H9 (cell line): ENCODE measurements around the gene ADAM30. TPM values are rescaled to one million over a fixed set of nuclear protein-coding genes. Genes with fewer than 3 reads are reported as not detected.

Experiments
- DNase-seq: peaks from one replicate; pipeline ENCODE4 v3.0.0-alpha.2; 2017
- H2AFZ ChIP-seq: one replicate; pipeline ENCODE4 v1.6.1; 2013; ENCODE audit warnings: mild to moderate bottlenecking, low read length, control low read depth, moderate library complexity
- H2AK5ac ChIP-seq: 2 replicates; pipeline ENCODE4 v1.6.1; 2013; ENCODE audit warnings: low read length, control low read depth, mixed read lengths; ENCODE audit not compliant: insufficient read length
- H2BK120ac ChIP-seq: one replicate; pipeline ENCODE4 v1.6.1; 2013; ENCODE audit warnings: low read depth, mild to moderate bottlenecking, low read length, control low read depth, inconsistent platforms; ENCODE audit not compliant: poor library complexity, severe bottlenecking
- H2BK12ac ChIP-seq: 2 replicates; pipeline ENCODE4 v1.6.1; 2013; ENCODE audit warnings: low read length, control low read depth, mixed read lengths, low read depth; ENCODE audit not compliant: insufficient read length
- H2BK15ac ChIP-seq: 2 replicates; pipeline ENCODE4 v1.6.1; 2013; ENCODE audit warnings: low read depth, low read length, control low read depth
- H2BK20ac ChIP-seq: one replicate; pipeline ENCODE4 v1.6.1; 2013; ENCODE audit warnings: low read depth, mild to moderate bottlenecking, low read length, control low read depth, inconsistent platforms; ENCODE audit not compliant: poor library complexity, severe bottlenecking
- H2BK5ac ChIP-seq: 2 replicates; pipeline ENCODE4 v1.6.1; 2013; ENCODE audit warnings: low read length, control low read depth, mixed read lengths; ENCODE audit not compliant: insufficient read length
- H3K14ac ChIP-seq: 2 replicates; pipeline ENCODE4 v1.6.1; 2013; ENCODE audit warnings: low read length, control low read depth; ENCODE audit not compliant: insufficient read depth
- H3K18ac ChIP-seq: 2 replicates; pipeline ENCODE4 v1.6.1; 2013; ENCODE audit warnings: low read depth, mild to moderate bottlenecking, mixed read lengths, low read length, control low read depth; ENCODE audit not compliant: insufficient read length
- H3K23ac ChIP-seq: 2 replicates; pipeline ENCODE4 v1.6.1; 2013; ENCODE audit warnings: low read length, control low read depth, mixed read lengths, low read depth; ENCODE audit not compliant: insufficient read length
- H3K23me2 ChIP-seq: 2 replicates; pipeline ENCODE4 v1.6.1; 2013; ENCODE audit warnings: low read depth, mild to moderate bottlenecking, mixed read lengths, low read length, control low read depth; ENCODE audit not compliant: insufficient read length, poor library complexity, severe bottlenecking
- H3K27ac ChIP-seq: 2 replicates; pipeline ENCODE4 v1.5.1; 2013; ENCODE audit warnings: low read length, control low read depth, mixed read lengths, low read depth; ENCODE audit not compliant: insufficient read length
- H3K27me3 ChIP-seq: 2 replicates; pipeline ENCODE4 v1.6.1; 2013; ENCODE audit warnings: low read length, control low read depth, inconsistent platforms; ENCODE audit not compliant: insufficient read depth
- H3K4ac ChIP-seq: 2 replicates; pipeline ENCODE4 v1.6.1; 2013; ENCODE audit warnings: low read depth, mild to moderate bottlenecking, control low read depth, inconsistent platforms, low read length, moderate library complexity
- H3K4me1 ChIP-seq: 2 replicates; pipeline ENCODE4 v1.6.1; 2013; ENCODE audit warnings: low read length, control low read depth, inconsistent platforms; ENCODE audit not compliant: insufficient read depth
- H3K4me2 ChIP-seq: 2 replicates; pipeline ENCODE4 v1.6.1; 2013; ENCODE audit warnings: low read length, control low read depth, mixed read lengths; ENCODE audit not compliant: insufficient read length, insufficient read depth
- H3K56ac ChIP-seq: 2 replicates; pipeline ENCODE4 v1.6.1; 2013; ENCODE audit warnings: low read depth, mild to moderate bottlenecking, mixed read lengths, low read length, control low read depth; ENCODE audit not compliant: insufficient read length
- H3K79me1 ChIP-seq: 2 replicates; pipeline ENCODE4 v1.6.1; 2013; ENCODE audit warnings: low read depth, mild to moderate bottlenecking, moderate library complexity, low read length, control low read depth, inconsistent platforms; ENCODE audit not compliant: insufficient read depth, poor library complexity, severe bottlenecking
- H3K79me2 ChIP-seq: 2 replicates; pipeline ENCODE4 v1.6.1; 2013; ENCODE audit warnings: low read length, control low read depth, inconsistent platforms; ENCODE audit not compliant: insufficient read depth
- H3K9ac ChIP-seq: 2 replicates; pipeline ENCODE4 v1.6.1; 2013; ENCODE audit warnings: low read length, control low read depth, mixed read lengths; ENCODE audit not compliant: insufficient read length; ENCODE audit errors: extremely low read depth
- H3K9me3 ChIP-seq: one replicate; pipeline ENCODE4 v1.6.1; 2013; ENCODE audit warnings: low read depth, low read length, inconsistent platforms; ENCODE audit not compliant: control insufficient read depth
- H3T11ph ChIP-seq: one replicate; pipeline ENCODE4 v1.6.1; 2013; ENCODE audit warnings: mild to moderate bottlenecking, low read length, control low read depth, inconsistent platforms
- H4K20me1 ChIP-seq: one replicate; pipeline ENCODE4 v1.6.1; 2013; ENCODE audit not compliant: control insufficient read depth, insufficient read length, insufficient read depth
- H4K5ac ChIP-seq: 2 replicates; pipeline ENCODE4 v1.6.1; 2013; ENCODE audit warnings: low read depth, mild to moderate bottlenecking, mixed read lengths, low read length, control low read depth; ENCODE audit not compliant: insufficient read length
- H4K8ac ChIP-seq: replicated peaks from 2 replicates; pipeline ENCODE4 v1.6.1; 2013; ENCODE audit warnings: low read length, control low read depth, mixed read lengths, low read depth; ENCODE audit not compliant: insufficient read length
- H4K91ac ChIP-seq: 2 replicates; pipeline ENCODE4 v1.6.1; 2013; ENCODE audit warnings: low read depth, mild to moderate bottlenecking, moderate library complexity, mixed read lengths, low read length, control low read depth; ENCODE audit not compliant: insufficient read length
- H3K27ac Mint-ChIP-seq, 3 experiments: 2 replicates in 2 of 3; 3 replicates in 1 of 3; pipeline ENCODE4 v1.8.0; 2020 to 2021; ENCODE audit warnings: mixed read lengths in 3 of 3, mild to moderate bottlenecking in 1 of 3, moderate library complexity in 1 of 3
- H3K27me3 Mint-ChIP-seq: 2 replicates; pipeline ENCODE4 v1.8.0; 2021; ENCODE audit warnings: low read depth, mild to moderate bottlenecking, moderate library complexity, mixed read lengths
- H3K36me3 Mint-ChIP-seq, 3 experiments: 2 replicates in 2 of 3; 3 replicates in 1 of 3; pipeline ENCODE4 v1.8.0; 2020 to 2021; ENCODE audit warnings: low read depth in 3 of 3, mixed read lengths in 3 of 3; ENCODE audit not compliant: insufficient read depth in 1 of 3
- H3K4me1 Mint-ChIP-seq, 2 experiments: 2 replicates each; pipeline ENCODE4 v1.8.0; 2020; ENCODE audit warnings: mixed read lengths in 2 of 2
- H3K4me3 Mint-ChIP-seq, 2 experiments: 2 replicates in 1 of 2; 3 replicates in 1 of 2; pipeline ENCODE4 v1.8.0; 2020 to 2021; ENCODE audit warnings: mild to moderate bottlenecking in 2 of 2, mixed read lengths in 2 of 2, moderate library complexity in 1 of 2
- H3K9me3 Mint-ChIP-seq, 2 experiments: 2 replicates in 1 of 2; 3 replicates in 1 of 2; pipeline ENCODE4 v1.8.0; 2020; ENCODE audit warnings: mild to moderate bottlenecking in 2 of 2, mixed read lengths in 2 of 2, moderate library complexity in 1 of 2
- total RNA-seq: library from RNA; stranded (reverse); gene quantifications from 2 replicates; pipeline ENCODE4 v1.2.1, GENCODE V29; 2021
- TF ChIP-seq, protein P1 (sequence below): fragments of 200-600 bp; sonication (generic); conservative IDR thresholded peaks from 3 replicates; pipeline ENCODE4 v1.8.0; 2021; ENCODE audit warnings: antibody characterized with exemption, mild to moderate bottlenecking

ADAM30 gene
- total RNA-seq, 1 experiment from 2014 or later, result not detected

DNA sequence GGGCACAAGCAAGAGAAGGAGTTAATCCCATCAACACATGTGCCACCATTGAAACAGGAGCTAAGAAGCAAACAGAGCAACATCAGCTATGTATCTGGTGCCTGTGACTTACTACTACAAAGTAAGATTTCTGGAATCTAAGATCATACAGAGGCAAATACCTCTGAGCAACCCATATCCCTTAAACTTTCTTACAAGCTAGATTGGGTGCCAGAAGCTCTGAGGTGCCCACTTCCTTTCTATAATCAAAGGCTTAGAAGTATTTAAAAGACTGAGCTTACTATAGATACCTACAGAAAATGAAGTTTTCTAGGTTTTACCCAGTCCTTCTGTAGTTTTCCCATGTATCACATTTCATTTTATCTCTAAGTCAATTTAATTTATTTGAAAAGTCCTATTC, 44.4 kb upstream of the ADAM30 start:
- no peaks in the 10 kb centered on the region for H3K4me1 ChIP-seq
- no peak overlapping the region for H3K4ac ChIP-seq
- no peak overlapping the region for H3K23ac ChIP-seq
- no peaks in the 10 kb centered on the region for H3K27me3 ChIP-seq
- H4K20me1 ChIP-seq, result no peaks in the 10 kb centered on the region
- TF ChIP-seq, protein P1, sequence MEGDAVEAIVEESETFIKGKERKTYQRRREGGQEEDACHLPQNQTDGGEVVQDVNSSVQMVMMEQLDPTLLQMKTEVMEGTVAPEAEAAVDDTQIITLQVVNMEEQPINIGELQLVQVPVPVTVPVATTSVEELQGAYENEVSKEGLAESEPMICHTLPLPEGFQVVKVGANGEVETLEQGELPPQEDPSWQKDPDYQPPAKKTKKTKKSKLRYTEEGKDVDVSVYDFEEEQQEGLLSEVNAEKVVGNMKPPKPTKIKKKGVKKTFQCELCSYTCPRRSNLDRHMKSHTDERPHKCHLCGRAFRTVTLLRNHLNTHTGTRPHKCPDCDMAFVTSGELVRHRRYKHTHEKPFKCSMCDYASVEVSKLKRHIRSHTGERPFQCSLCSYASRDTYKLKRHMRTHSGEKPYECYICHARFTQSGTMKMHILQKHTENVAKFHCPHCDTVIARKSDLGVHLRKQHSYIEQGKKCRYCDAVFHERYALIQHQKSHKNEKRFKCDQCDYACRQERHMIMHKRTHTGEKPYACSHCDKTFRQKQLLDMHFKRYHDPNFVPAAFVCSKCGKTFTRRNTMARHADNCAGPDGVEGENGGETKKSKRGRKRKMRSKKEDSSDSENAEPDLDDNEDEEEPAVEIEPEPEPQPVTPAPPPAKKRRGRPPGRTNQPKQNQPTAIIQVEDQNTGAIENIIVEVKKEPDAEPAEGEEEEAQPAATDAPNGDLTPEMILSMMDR, result no peak
- no peak overlapping the region for H3K27ac ChIP-seq
- H4K8ac ChIP-seq, result no peak overlapping the region
- Mint-ChIP-seq H3K4me3 (no peak overlapping the region), H3K27me3 (no peaks in the 10 kb centered on the region), H3K36me3 (peaks cover 10 to 24% (median 13%) of the 10 kb centered on the region in 3 experiments), H3K9me3 (no peaks in the 10 kb centered on the region), H3K27ac (no peak overlapping the region), H3K4me1 (peaks cover 6 to 9% of the 10 kb centered on the region in 2 experiments)
- no peak overlapping the region for H3T11ph ChIP-seq
- no peaks in the 10 kb centered on the region for H3K23me2 ChIP-seq
- no peak overlapping the region for H3K18ac ChIP-seq
- no peak overlapping the region for H2AFZ ChIP-seq
- no peak overlapping the region for H2BK12ac ChIP-seq
- no peaks in the 10 kb centered on the region for H3K79me1 ChIP-seq
- no peak for DNase-seq
- H4K91ac ChIP-seq, result no peak overlapping the region
- no peak overlapping the region for H2BK15ac ChIP-seq
- no peak overlapping the region for H2BK120ac ChIP-seq
- H4K5ac ChIP-seq, result no peak overlapping the region
- no peak overlapping the region for H3K14ac ChIP-seq
- H2AK5ac ChIP-seq, result no peak overlapping the region
- H3K56ac ChIP-seq, result no peak overlapping the region
- H3K79me2 ChIP-seq, result no peaks in the 10 kb centered on the region
- H3K9ac ChIP-seq, result no peak overlapping the region
- no peak overlapping the region for H2BK20ac ChIP-seq
- H3K4me2 ChIP-seq, result no peak overlapping the region
- H3K9me3 ChIP-seq, result no peaks in the 10 kb centered on the region
- H2BK5ac ChIP-seq, result no peak overlapping the region
